ENCODE data around the gene RUSC2. TPM values are rescaled to one million over a fixed set of nuclear protein-coding genes. Genes with fewer than 3 reads are reported as not detected.

RUSC2 gene
- total RNA-seq, 2 experiments from 2014 or later, result 1.6 to 1.8 TPM

DNA sequence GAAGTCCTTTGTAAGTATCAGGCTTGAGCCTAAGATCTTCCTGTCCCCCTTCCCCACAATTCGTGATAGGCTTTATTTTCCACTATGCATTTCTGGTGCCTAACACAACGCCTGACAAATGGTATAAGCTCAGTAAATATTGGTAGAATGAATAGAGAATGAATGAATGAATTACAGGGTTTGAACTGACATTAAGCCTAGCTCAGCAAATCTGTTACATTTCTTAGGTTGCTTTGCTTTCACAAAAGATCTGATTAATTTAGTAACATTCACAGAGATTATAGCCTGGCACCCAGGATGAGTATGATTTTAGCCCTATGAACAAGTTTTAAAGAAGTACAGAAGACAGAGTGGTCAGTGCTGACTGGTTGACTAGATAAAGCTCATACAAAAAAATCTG lies 16.4 kb downstream of the RUSC2 start:
- no peak overlapping the region for H3K27ac Mint-ChIP-seq
- H3K36me3 ChIP-seq (ENCODE audit: insufficient read depth, low read length), result no peaks in the 10 kb centered on the region
- H3K9me3 ChIP-seq (ENCODE audit: control insufficient read depth in 1 of 2, insufficient read depth in 1 of 2, low read length in 2 of 2), result peaks cover 0 to 3% of the 10 kb centered on the region in 2 experiments
- no peaks in the 10 kb centered on the region for H3K9me3 Mint-ChIP-seq
- ATAC-seq (ENCODE audit: poor library complexity) (no peak), DNase-seq (no peak)
- H3K4me1 Mint-ChIP-seq (ENCODE audit: low read depth), result no peaks in the 10 kb centered on the region
- H3K4me3 ChIP-seq (ENCODE audit: low read length), result no peak overlapping the region
- TF ChIP-seq, protein P1, sequence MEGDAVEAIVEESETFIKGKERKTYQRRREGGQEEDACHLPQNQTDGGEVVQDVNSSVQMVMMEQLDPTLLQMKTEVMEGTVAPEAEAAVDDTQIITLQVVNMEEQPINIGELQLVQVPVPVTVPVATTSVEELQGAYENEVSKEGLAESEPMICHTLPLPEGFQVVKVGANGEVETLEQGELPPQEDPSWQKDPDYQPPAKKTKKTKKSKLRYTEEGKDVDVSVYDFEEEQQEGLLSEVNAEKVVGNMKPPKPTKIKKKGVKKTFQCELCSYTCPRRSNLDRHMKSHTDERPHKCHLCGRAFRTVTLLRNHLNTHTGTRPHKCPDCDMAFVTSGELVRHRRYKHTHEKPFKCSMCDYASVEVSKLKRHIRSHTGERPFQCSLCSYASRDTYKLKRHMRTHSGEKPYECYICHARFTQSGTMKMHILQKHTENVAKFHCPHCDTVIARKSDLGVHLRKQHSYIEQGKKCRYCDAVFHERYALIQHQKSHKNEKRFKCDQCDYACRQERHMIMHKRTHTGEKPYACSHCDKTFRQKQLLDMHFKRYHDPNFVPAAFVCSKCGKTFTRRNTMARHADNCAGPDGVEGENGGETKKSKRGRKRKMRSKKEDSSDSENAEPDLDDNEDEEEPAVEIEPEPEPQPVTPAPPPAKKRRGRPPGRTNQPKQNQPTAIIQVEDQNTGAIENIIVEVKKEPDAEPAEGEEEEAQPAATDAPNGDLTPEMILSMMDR (IDR thresholded peaks at IDR 0.05), result no peak
- H3K27me3 Mint-ChIP-seq, result no peaks in the 10 kb centered on the region
- POLR2A ChIA-PET, result no interaction called here
- intact Hi-C loops (cut with DNase I, micrococcal nuclease), result no loop called here
- H3K27me3 ChIP-seq (ENCODE audit: control insufficient read depth in 1 of 2, insufficient read depth in 2 of 2, low read length in 2 of 2), result no peaks in the 10 kb centered on the region
- CTCF ChIA-PET, result no interaction called here
- H3K4me3 Mint-ChIP-seq, result no peak overlapping the region
- H3K27ac ChIP-seq (ENCODE audit: low read depth in 1 of 2, low read length in 2 of 2), result no peak overlapping the region
- no peaks in the 10 kb centered on the region for H3K36me3 Mint-ChIP-seq (ENCODE audit: low read depth)
- H3K4me1 ChIP-seq (ENCODE audit: insufficient read depth, low read length), result no peaks in the 10 kb centered on the region

GRCh38 chr9:35508069-35508468 lies 18.2 kb downstream of the RUSC2 start:
- Mint-ChIP-seq H3K9me3 (no peaks in the 10 kb centered on the region), H3K4me3 (no peak overlapping the region), H3K4me1 (ENCODE audit: low read depth) (no peaks in the 10 kb centered on the region), H3K27ac (no peak overlapping the region), H3K27me3 (no peaks in the 10 kb centered on the region), H3K36me3 (ENCODE audit: low read depth) (no peaks in the 10 kb centered on the region)
- H3K4me3 ChIP-seq (ENCODE audit: low read length), result no peak overlapping the region
- no peak for ATAC-seq (ENCODE audit: poor library complexity)
- TF ChIP-seq, protein P1 (IDR thresholded peaks at IDR 0.05), result no peak
- H3K9me3 ChIP-seq (ENCODE audit: control insufficient read depth in 1 of 2, insufficient read depth in 1 of 2, low read length in 2 of 2), result peaks cover 0 to 3% of the 10 kb centered on the region in 2 experiments
- H3K27me3 ChIP-seq (ENCODE audit: control insufficient read depth in 1 of 2, insufficient read depth in 2 of 2, low read length in 2 of 2), result no peaks in the 10 kb centered on the region
- intact Hi-C loops (cut with DNase I, micrococcal nuclease), result no loop called here
- H3K36me3 ChIP-seq (ENCODE audit: insufficient read depth, low read length), result no peaks in the 10 kb centered on the region
- ChIA-PET CTCF (no interaction called here), POLR2A (no interaction called here)
- no peak for DNase-seq
- H3K27ac ChIP-seq (ENCODE audit: low read depth in 1 of 2, low read length in 2 of 2), result no peak overlapping the region
- no peaks in the 10 kb centered on the region for H3K4me1 ChIP-seq (ENCODE audit: insufficient read depth, low read length)

DNA sequence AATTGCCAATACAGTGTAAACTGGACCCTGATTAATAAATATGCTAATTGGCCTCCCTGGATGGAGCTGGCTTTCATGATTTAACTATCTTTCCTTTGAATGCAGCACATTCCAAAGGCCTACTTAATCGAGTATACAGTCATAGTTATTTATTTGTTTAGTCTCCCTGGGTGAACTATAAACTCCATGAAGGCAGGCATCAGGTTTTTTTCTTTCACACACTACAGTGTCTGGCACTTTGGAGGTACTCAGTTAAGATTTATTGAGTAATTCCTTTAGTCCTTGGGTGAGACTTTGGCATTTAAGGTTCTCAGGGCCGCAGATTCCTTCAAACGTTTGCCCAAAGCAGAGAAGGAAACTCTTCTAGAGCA lies 20.5 kb downstream of the RUSC2 start:
- ChIA-PET POLR2A (no interaction called here), CTCF (interaction anchor here (0.9 kb wide), 1 partner anchor 11 kb away, joined by 3 read pairs; no protein-coding TSS in a partner anchor)
- H3K4me1 ChIP-seq (ENCODE audit: insufficient read depth, low read length), result no peaks in the 10 kb centered on the region
- Mint-ChIP-seq H3K4me1 (ENCODE audit: low read depth) (no peaks in the 10 kb centered on the region), H3K27ac (no peak overlapping the region), H3K27me3 (no peaks in the 10 kb centered on the region), H3K4me3 (no peak overlapping the region), H3K36me3 (ENCODE audit: low read depth) (no peaks in the 10 kb centered on the region), H3K9me3 (no peaks in the 10 kb centered on the region)
- H3K4me3 ChIP-seq (ENCODE audit: low read length), result no peak overlapping the region
- intact Hi-C loops (cut with DNase I, micrococcal nuclease), result no loop called here
- no peaks in the 10 kb centered on the region for H3K9me3 ChIP-seq (ENCODE audit: control insufficient read depth in 1 of 2, insufficient read depth in 1 of 2, low read length in 2 of 2)
- H3K36me3 ChIP-seq (ENCODE audit: insufficient read depth, low read length), result no peaks in the 10 kb centered on the region
- TF ChIP-seq, protein P1 (IDR thresholded peaks at IDR 0.05), result no peak
- H3K27me3 ChIP-seq (ENCODE audit: control insufficient read depth in 1 of 2, insufficient read depth in 2 of 2, low read length in 2 of 2), result no peaks in the 10 kb centered on the region
- ATAC-seq (ENCODE audit: poor library complexity) (no peak), DNase-seq (no peak)
- no peak overlapping the region for H3K27ac ChIP-seq (ENCODE audit: low read depth in 1 of 2, low read length in 2 of 2)

Data from CD4-positive, alpha-beta T cell (primary cell).